SK-N-SH (cell line): ENCODE results near the gene ACTN2. TPM values are rescaled to one million over a fixed set of nuclear protein-coding genes. Genes with fewer than 3 reads are reported as not detected.

Experiments used
- CTCF ChIA-PET: fragments of 300-600, 350-600 bp; formaldehyde crosslinking; extraction: SDS; loops from one replicate; lab custom pipeline; 2021; lab: Yijun Ruan, JAX
- POLR2A ChIA-PET: fragments of 350-600 bp; sonication (Branson Sonifier 250); formaldehyde crosslinking; extraction: SDS; loops from one replicate; lab custom pipeline; 2020; ENCODE audit warnings: antibody characterized with exemption, inconsistent platforms; lab: Yijun Ruan, JAX
- DNase-seq: peaks from one replicate; pipeline ENCODE4 v3.0.0; 2012
- H2AFZ ChIP-seq: fragments of 200-600 bp; sonication (generic); 2 replicates; pipeline ENCODE4 v1.8.1; 2016; ENCODE audit warnings: antibody characterized with exemption, mild to moderate bottlenecking, low read depth
- H3F3A ChIP-seq: fragments of 200-600 bp; sonication (generic); replicated peaks from 2 replicates; pipeline ENCODE3; 2016; ENCODE audit warnings: antibody characterized with exemption, mild to moderate bottlenecking; ENCODE audit not compliant: insufficient read depth
- H3K27ac ChIP-seq, 2 experiments: fragments of 200-500 bp in 1 of 2; fragments of 200-600 bp in 1 of 2; sonication (Bioruptor generic) in 1 of 2; sonication (generic), shearing (Covaris generic) in 1 of 2; 2 replicates each; pipeline versions ENCODE4 v1.5.1 to v1.6.1; 2014 to 2016; ENCODE audit warnings: low read depth in 2 of 2, inconsistent platforms in 1 of 2, low read length in 1 of 2, mild to moderate bottlenecking in 1 of 2, mixed read lengths in 1 of 2
- H3K27me3 ChIP-seq: fragments of 200-600 bp; sonication (generic), shearing (Covaris generic); 2 replicates; pipeline ENCODE4 v1.6.1; 2016; ENCODE audit warnings: mixed run types; ENCODE audit not compliant: insufficient read depth
- H3K36me3 ChIP-seq, 2 experiments: fragments of 200-500 bp in 1 of 2; fragments of 200-600 bp in 1 of 2; sonication (Bioruptor generic) in 1 of 2; sonication (generic) in 1 of 2; replicated peaks in 1 of 2; 2 replicates each; pipeline versions ENCODE3 to v1.5.1; 2014 to 2016; ENCODE audit warnings: low read length in 1 of 2, mild to moderate bottlenecking in 1 of 2; ENCODE audit not compliant: insufficient read depth in 2 of 2, control insufficient read depth in 1 of 2
- H3K4me1 ChIP-seq, 2 experiments: fragments of 200-500 bp in 1 of 2; fragments of 200-600 bp in 1 of 2; sonication (Bioruptor generic) in 1 of 2; sonication (generic), shearing (Covaris generic) in 1 of 2; 2 replicates each; pipeline versions ENCODE4 v1.5.1 to v1.6.1; 2014 to 2016; ENCODE audit warnings: low read depth in 1 of 2, low read length in 1 of 2, mixed run types in 1 of 2; ENCODE audit not compliant: insufficient read depth in 2 of 2, control insufficient read depth in 1 of 2
- H3K4me2 ChIP-seq: fragments of 200-600 bp; sonication (generic), shearing (Covaris generic); 2 replicates; pipeline ENCODE4 v1.6.1; 2017; ENCODE audit warnings: mixed run types
- H3K4me3 ChIP-seq, 2 experiments: fragments of 200-500 bp in 1 of 2; fragments of 200-600 bp in 1 of 2; sonication (Bioruptor generic) in 1 of 2; sonication (generic), shearing (Covaris generic) in 1 of 2; 2 replicates each; pipeline versions ENCODE4 v1.5.1 to v1.8.1; 2014 to 2016; ENCODE audit warnings: low read depth in 2 of 2, inconsistent platforms in 1 of 2, low read length in 1 of 2, mild to moderate bottlenecking in 1 of 2, mixed read lengths in 1 of 2, moderate library complexity in 1 of 2
- H3K79me2 ChIP-seq: fragments of 200-600 bp; sonication (generic); 2 replicates; pipeline ENCODE4 v1.8.1; 2017; ENCODE audit warnings: mild to moderate bottlenecking; ENCODE audit not compliant: insufficient read depth
- H3K9ac ChIP-seq: fragments of 200-600 bp; sonication (generic); 2 replicates; pipeline ENCODE4 v1.6.1; 2017; ENCODE audit warnings: mixed run types
- H3K9me2 ChIP-seq: fragments of 200-600 bp; sonication (generic); 2 replicates; pipeline ENCODE4 v1.6.1; 2017; ENCODE audit warnings: mixed run types
- H3K9me3 ChIP-seq: fragments of 200-600 bp; sonication (generic); 2 replicates; pipeline ENCODE4 v1.6.1; 2017; ENCODE audit warnings: mixed run types, mild to moderate bottlenecking, moderate library complexity
- H4K20me1 ChIP-seq: fragments of 200-600 bp; sonication (generic); 2 replicates; pipeline ENCODE4 v1.6.1; 2017; ENCODE audit warnings: mild to moderate bottlenecking, mixed run types; ENCODE audit not compliant: insufficient read depth
- ELF1 ChIP-seq: IDR thresholded peaks from 2 replicates; pipeline ENCODE4 v1.4.0; 2012
- EP300 ChIP-seq, 2 experiments: IDR thresholded peaks; 2 replicates each; pipeline versions ENCODE4 v1.4.0 to v1.6.1; 2012; ENCODE audit warnings: borderline replicate concordance in 1 of 2, low read depth in 1 of 2, low read length in 1 of 2
- EZH2phosphoT487 ChIP-seq: fragments of 200-600 bp; sonication (generic); IDR thresholded peaks from 2 replicates; pipeline ENCODE4 v1.6.1; 2017; ENCODE audit warnings: low read depth, mixed run types, mild to moderate bottlenecking, antibody characterized with exemption, moderate library complexity, borderline replicate concordance
- FOSL2 ChIP-seq: IDR thresholded peaks from 2 replicates; pipeline ENCODE4 v1.4.0; 2012; ENCODE audit warnings: low read depth, mild to moderate bottlenecking, moderate library complexity, borderline replicate concordance
- FOXM1 ChIP-seq: IDR thresholded peaks from 2 replicates; pipeline ENCODE4 v1.4.0; 2012; ENCODE audit warnings: low read depth, mild to moderate bottlenecking
- GATA2 ChIP-seq: sonication (generic); formaldehyde crosslinking; IDR thresholded peaks from 2 replicates; pipeline ENCODE4 v1.5.0; 2020; ENCODE audit warnings: mild to moderate bottlenecking, missing genetic modification reagents
- MXI1 ChIP-seq: IDR thresholded peaks from 2 replicates; pipeline ENCODE4 v1.6.1; 2012; ENCODE audit warnings: mild to moderate bottlenecking, low read depth, low read length, improper control_type of control experiment
- NRF1 ChIP-seq: IDR thresholded peaks from 2 replicates; pipeline ENCODE4 v1.6.1; 2012; ENCODE audit warnings: low read depth, mild to moderate bottlenecking, low read length
- RCOR1 ChIP-seq: fragments of 150-350 bp; IDR thresholded peaks from 2 replicates; pipeline ENCODE4 v1.6.1; 2017; ENCODE audit warnings: antibody characterized with exemption, low read length
- SIN3A ChIP-seq: IDR thresholded peaks from 2 replicates; pipeline ENCODE4 v1.6.1; 2012; ENCODE audit warnings: low read depth, mild to moderate bottlenecking, low read length, moderate library complexity, borderline replicate concordance
- SMC3 ChIP-seq: IDR thresholded peaks from 2 replicates; pipeline ENCODE4 v1.6.1; 2012; ENCODE audit warnings: low read depth, low read length, improper control_type of control experiment
- TAF1 ChIP-seq: IDR thresholded peaks from 2 replicates; pipeline ENCODE4 v1.6.1; 2012; ENCODE audit warnings: low read depth, mild to moderate bottlenecking, low read length, moderate library complexity, borderline replicate concordance
- TEAD4 ChIP-seq: IDR thresholded peaks from 2 replicates; pipeline ENCODE4 v1.4.0; 2012; ENCODE audit warnings: mild to moderate bottlenecking, borderline replicate concordance; ENCODE audit not compliant: insufficient read depth
- YY1 ChIP-seq: IDR thresholded peaks from 2 replicates; pipeline ENCODE4 v1.4.0; 2012; ENCODE audit warnings: low read depth, mild to moderate bottlenecking
- WGBS: methylation state at CpG from one replicate; pipeline ENCODE4 v1.1.6; 2017; ENCODE audit warnings: low lambda C conversion rate; 5-methylcytosine and 5-hydroxymethylcytosine counted together
- polyA plus RNA-seq, 3 experiments: library from polyadenylated mRNA; depleted of rRNA; stranded (reverse); fragments of >200 nt; gene quantifications; 2 replicates each; pipeline ENCODE4 v1.2.3, GENCODE V29; 2012
- TF ChIP-seq, protein P1 (sequence below): IDR thresholded peaks from 2 replicates; pipeline ENCODE4 v1.6.1; 2012; ENCODE audit warnings: mild to moderate bottlenecking, low read depth, low read length, moderate library complexity

Gene ACTN2
- polyA plus RNA-seq, 1 of the 3 experiments (the other 2 are of a cell fraction), result 0.15 TPM

DNA sequence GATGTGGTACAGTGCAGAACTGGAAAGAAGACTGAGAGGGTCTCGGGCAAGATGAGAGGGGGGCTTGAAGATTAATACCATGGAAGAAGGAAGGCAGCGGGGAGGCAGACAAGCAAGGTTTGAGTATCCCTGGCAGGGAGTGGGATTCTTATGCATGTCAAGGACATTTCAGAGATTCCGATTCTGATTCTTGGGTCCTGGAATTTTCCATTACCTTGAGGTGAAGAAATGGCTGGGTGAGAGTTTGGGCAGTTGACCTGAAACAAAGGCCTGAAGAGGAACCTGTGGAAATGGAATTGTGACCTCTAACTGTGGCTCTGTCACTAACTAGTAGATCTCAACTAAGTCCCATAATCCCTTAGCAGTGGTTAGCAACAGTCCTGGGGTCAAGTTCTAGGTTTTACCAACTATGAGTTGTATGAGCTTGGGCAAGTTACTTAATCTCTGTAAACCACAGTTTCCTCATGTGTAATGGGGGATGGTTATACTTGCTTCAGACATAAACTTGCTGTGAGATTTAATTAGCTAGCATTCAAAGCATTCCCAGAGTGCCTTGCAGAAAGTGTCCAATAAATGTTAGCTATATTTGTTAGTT lies 8.6 kb upstream of the ACTN2 start (continued):
- no peak for TF ChIP-seq SIN3A

DNA sequence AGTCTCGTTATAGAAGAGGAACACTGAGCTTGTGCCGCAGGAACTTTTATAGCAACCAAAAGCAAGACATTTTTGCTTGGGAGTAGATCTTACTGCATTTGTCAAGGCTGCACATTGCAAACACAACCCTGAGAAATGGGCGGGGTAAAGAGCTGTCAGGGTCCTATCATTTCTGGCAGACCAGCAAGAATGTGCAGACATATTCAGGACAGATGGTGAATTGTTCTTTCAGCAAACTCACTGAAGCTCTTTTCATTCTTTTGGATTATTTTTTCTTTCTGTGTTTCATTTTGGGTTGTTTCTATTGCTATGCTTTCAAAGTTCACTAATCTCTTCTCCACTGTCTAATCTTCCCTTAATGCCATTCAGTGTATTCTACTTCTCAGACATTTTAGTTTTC lies 5.1 kb upstream of the ACTN2 start:
- H2AFZ ChIP-seq, result no peak overlapping the region
- WGBS, result 46% methylated on average over 3 of the region's 3 CpGs
- no peaks in the 10 kb centered on the region for H4K20me1 ChIP-seq
- no peak overlapping the region for H3K4me2 ChIP-seq
- no peak for DNase-seq
- ChIA-PET CTCF (no interaction called here), POLR2A (no interaction called here)
- no peak overlapping the region for H3K9ac ChIP-seq
- TF ChIP-seq TAF1, result no peak
- no peak for TF ChIP-seq FOSL2
- TF ChIP-seq NRF1, result no peak
- TF ChIP-seq RCOR1, result no peak
- TF ChIP-seq, protein P1, sequence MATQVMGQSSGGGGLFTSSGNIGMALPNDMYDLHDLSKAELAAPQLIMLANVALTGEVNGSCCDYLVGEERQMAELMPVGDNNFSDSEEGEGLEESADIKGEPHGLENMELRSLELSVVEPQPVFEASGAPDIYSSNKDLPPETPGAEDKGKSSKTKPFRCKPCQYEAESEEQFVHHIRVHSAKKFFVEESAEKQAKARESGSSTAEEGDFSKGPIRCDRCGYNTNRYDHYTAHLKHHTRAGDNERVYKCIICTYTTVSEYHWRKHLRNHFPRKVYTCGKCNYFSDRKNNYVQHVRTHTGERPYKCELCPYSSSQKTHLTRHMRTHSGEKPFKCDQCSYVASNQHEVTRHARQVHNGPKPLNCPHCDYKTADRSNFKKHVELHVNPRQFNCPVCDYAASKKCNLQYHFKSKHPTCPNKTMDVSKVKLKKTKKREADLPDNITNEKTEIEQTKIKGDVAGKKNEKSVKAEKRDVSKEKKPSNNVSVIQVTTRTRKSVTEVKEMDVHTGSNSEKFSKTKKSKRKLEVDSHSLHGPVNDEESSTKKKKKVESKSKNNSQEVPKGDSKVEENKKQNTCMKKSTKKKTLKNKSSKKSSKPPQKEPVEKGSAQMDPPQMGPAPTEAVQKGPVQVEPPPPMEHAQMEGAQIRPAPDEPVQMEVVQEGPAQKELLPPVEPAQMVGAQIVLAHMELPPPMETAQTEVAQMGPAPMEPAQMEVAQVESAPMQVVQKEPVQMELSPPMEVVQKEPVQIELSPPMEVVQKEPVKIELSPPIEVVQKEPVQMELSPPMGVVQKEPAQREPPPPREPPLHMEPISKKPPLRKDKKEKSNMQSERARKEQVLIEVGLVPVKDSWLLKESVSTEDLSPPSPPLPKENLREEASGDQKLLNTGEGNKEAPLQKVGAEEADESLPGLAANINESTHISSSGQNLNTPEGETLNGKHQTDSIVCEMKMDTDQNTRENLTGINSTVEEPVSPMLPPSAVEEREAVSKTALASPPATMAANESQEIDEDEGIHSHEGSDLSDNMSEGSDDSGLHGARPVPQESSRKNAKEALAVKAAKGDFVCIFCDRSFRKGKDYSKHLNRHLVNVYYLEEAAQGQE, result no peak
- H3K4me3 ChIP-seq, result no peak overlapping the region
- H3K4me1 ChIP-seq, result no peaks in the 10 kb centered on the region; a peak in 1 of 4 replicates
- no peaks in the 10 kb centered on the region for H3K27me3 ChIP-seq
- no peak overlapping the region for H3K27ac ChIP-seq
- H3F3A ChIP-seq, result no peaks in the 10 kb centered on the region
- no peaks in the 10 kb centered on the region for H3K9me3 ChIP-seq
- H3K9me2 ChIP-seq, result no peaks in the 10 kb centered on the region
- H3K36me3 ChIP-seq, result no peaks in the 10 kb centered on the region
- no peaks in the 10 kb centered on the region for H3K79me2 ChIP-seq

DNA sequence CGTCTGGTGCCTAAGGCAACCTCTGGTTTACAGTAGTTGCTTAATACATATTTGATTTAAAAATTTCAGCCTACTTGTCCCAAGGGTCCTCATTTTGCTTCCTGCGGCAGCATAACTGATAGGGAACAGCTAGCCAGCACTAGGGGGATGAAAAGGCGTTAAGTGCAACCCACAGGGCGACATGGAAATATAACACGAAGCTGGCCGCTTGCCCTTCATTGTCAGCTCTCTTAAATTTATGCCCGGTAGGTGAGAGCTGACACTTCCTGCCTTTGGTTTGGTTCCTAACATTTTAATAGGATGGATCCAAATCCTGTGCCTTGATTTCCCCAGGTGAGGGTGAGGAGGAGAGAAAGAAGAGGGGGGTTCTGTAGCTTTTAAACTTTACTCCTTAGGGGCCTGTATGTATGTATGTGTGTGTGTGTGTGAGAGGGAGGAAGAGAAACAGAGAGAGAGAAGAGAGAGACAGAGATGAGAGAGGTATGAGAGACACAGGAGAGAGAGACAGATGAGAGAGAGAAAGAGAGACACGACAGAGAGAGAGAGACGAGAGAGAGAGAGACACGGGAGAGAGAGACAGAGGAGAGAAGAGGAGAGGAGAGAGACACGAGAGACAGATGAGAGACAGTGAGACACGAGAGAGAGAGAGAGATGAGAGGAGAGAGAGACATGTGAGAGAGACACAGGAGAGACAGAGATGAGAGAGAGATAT lies 938 bp upstream of the ACTN2 start:
- H3K9ac ChIP-seq, result no peak overlapping the region
- H3K4me3 ChIP-seq, result no peak overlapping the region; a peak in 1 of 4 replicates
- POLR2A ChIA-PET, result no interaction called here
- H3K36me3 ChIP-seq, result no peaks in the 10 kb centered on the region
- CTCF ChIA-PET, result interaction anchor here (0.9 kb wide), 1 partner anchor 74 kb away, joined by 4 read pairs; no protein-coding TSS in a partner anchor
- H3K4me2 ChIP-seq, result no peak overlapping the region
- H3K27ac ChIP-seq, result no peak overlapping the region
- H4K20me1 ChIP-seq, result no peaks in the 10 kb centered on the region
- no peak overlapping the region for H2AFZ ChIP-seq
- H3K4me1 ChIP-seq, result peaks cover 0 to 6% of the 10 kb centered on the region in 2 experiments; a peak in 1 of 4 replicates
- H3K9me2 ChIP-seq, result no peaks in the 10 kb centered on the region
- WGBS, result 81% methylated on average over 12 of the region's 12 CpGs
- no peaks in the 10 kb centered on the region for H3K79me2 ChIP-seq
- peak; percentile 39 for DNase-seq
- H3K27me3 ChIP-seq, result peaks cover 7% of the 10 kb centered on the region; the same call in 1 of the 2 replicates
- no peaks in the 10 kb centered on the region for H3K9me3 ChIP-seq
- no peaks in the 10 kb centered on the region for H3F3A ChIP-seq
- TF ChIP-seq EP300 (IDR thresholded peaks at IDR 0.05; ENCODE audit: borderline replicate concordance in 1 of 2, low read depth in 1 of 2, low read length in 1 of 2), result no peak
- no peak for TF ChIP-seq EZH2phosphoT487
- TF ChIP-seq YY1, result no peak
- TF ChIP-seq GATA2 (CRISPR knock-in tag), result no peak
- no peak for TF ChIP-seq MXI1
- no peak for TF ChIP-seq SMC3
- TF ChIP-seq ELF1, result no peak
- TF ChIP-seq TEAD4, result no peak
- TF ChIP-seq, protein P1, result no peak
- TF ChIP-seq FOXM1, result no peak
- TF ChIP-seq NRF1, result no peak
- TF ChIP-seq FOSL2, result no peak
